ENCODE data around the gene GABBR2. TPM values are rescaled to one million over a fixed set of nuclear protein-coding genes. Genes with fewer than 3 reads are reported as not detected.

GABBR2 gene
- polyA plus RNA-seq, 1 of the 3 experiments (the other 2 are of a cell fraction) = not detected

DNA sequence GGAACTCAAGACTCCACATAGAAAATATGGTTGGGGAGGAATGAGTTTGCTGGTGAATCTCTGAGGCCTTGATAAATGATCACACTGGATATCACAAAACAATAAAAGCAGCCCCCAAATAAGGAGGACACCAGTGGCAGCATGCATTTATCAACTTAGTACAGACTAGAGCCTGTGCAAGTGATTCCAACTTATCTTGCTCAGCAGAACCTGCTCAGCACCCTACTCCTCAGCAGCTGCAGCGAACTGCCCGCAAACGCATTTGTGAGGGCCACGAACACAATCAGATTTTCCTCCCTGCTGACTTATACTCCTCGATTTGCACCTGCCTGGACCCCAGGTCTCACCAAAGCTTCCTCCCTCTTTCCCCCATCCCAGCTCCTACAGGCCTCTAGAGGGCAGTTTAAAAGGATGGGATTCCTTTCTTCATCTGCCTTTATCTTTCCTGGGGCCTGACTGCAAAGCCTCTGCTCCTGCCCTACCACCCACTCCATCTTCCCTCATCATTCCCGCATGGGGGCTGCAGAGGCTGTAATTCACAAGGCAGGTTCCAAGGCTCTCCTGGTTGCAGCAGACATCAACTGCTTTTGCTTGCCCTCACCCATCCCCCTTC is 46.4 kb upstream of the GABBR2 start:
- no peak for DNase-seq
- H3F3A ChIP-seq (replicated peaks; ENCODE audit: insufficient read depth) = no peaks in the 10 kb centered on the region
- H3K27ac ChIP-seq (ENCODE audit: low read depth in 2 of 2, low read length in 1 of 2) = no peak overlapping the region
- no peaks in the 10 kb centered on the region for H4K20me1 ChIP-seq (ENCODE audit: insufficient read depth)
- no peaks in the 10 kb centered on the region for H3K4me1 ChIP-seq (ENCODE audit: control insufficient read depth in 1 of 2, insufficient read depth in 2 of 2, low read depth in 1 of 2, low read length in 1 of 2)
- no peak overlapping the region for H3K4me2 ChIP-seq
- H3K79me2 ChIP-seq (ENCODE audit: insufficient read depth) = no peaks in the 10 kb centered on the region
- 97% methylated on average over 6 of the region's 6 CpGs for WGBS (ENCODE audit: low lambda C conversion rate)
- H3K9me3 ChIP-seq = no peaks in the 10 kb centered on the region; the same call in 1 of the 2 replicates
- H3K27me3 ChIP-seq (ENCODE audit: insufficient read depth) = no peaks in the 10 kb centered on the region
- TF ChIP-seq SIN3A (IDR thresholded peaks at IDR 0.05; ENCODE audit: borderline replicate concordance, low read depth, low read length) (no peak), RAD21 (IDR thresholded peaks at IDR 0.05; ENCODE audit: low read length) (no peak), PBX3 (IDR thresholded peaks at IDR 0.05) (no peak), FOXJ3 (CRISPR knock-in tag; IDR thresholded peaks at IDR 0.05) (no peak), ELF1 (IDR thresholded peaks at IDR 0.05) (no peak), TAF1 (IDR thresholded peaks at IDR 0.05; ENCODE audit: borderline replicate concordance, low read depth, low read length) (no peak)
- TF ChIP-seq, protein P1, sequence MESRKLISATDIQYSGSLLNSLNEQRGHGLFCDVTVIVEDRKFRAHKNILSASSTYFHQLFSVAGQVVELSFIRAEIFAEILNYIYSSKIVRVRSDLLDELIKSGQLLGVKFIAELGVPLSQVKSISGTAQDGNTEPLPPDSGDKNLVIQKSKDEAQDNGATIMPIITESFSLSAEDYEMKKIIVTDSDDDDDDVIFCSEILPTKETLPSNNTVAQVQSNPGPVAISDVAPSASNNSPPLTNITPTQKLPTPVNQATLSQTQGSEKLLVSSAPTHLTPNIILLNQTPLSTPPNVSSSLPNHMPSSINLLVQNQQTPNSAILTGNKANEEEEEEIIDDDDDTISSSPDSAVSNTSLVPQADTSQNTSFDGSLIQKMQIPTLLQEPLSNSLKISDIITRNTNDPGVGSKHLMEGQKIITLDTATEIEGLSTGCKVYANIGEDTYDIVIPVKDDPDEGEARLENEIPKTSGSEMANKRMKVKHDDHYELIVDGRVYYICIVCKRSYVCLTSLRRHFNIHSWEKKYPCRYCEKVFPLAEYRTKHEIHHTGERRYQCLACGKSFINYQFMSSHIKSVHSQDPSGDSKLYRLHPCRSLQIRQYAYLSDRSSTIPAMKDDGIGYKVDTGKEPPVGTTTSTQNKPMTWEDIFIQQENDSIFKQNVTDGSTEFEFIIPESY (IDR thresholded peaks at IDR 0.05; ENCODE audit: borderline replicate concordance, low read depth) = no peak
- no peak overlapping the region for H3K9ac ChIP-seq
- ChIA-PET POLR2A (no interaction called here), CTCF (interaction anchor here (0.9 to 5.7 kb wide), 2 partner anchors 20 to 112 kb away, joined by 3 to 27 read pairs; no protein-coding TSS in a partner anchor)
- H2AFZ ChIP-seq (ENCODE audit: low read depth) = no peak overlapping the region
- no peak overlapping the region for H3K4me3 ChIP-seq (ENCODE audit: low read depth in 2 of 2, low read length in 1 of 2)
- no peaks in the 10 kb centered on the region for H3K9me2 ChIP-seq
- H3K36me3 ChIP-seq (replicated peaks in 1 of 2; ENCODE audit: control insufficient read depth in 1 of 2, insufficient read depth in 2 of 2, low read length in 1 of 2) = peaks cover 32 to 37% of the 10 kb centered on the region in 2 experiments

DNA sequence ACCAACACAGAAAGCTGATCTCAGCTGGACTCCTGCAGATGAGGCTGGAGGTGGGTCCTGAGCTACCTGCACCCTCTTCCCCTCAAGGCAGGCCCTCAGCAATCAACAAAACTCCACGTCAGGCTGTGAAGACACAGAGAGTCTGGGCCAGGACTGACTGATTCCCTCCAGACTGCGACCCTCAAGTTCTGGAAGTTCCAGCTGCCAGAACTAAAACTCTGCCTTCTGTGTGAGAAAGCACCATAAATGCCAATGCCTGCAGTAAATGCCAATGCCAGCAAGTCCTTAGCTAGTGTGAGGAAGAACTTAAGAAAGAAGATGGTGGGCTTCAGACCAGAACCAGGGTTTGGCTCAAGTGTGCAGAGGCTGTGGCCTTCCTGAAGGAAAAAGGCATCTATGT is 42.5 kb upstream of the GABBR2 start:
- Histone ChIP-seq H4K20me1 (ENCODE audit: insufficient read depth) (no peaks in the 10 kb centered on the region), H3K4me3 (ENCODE audit: low read depth in 2 of 2, low read length in 1 of 2) (no peak overlapping the region), H3K27me3 (ENCODE audit: insufficient read depth) (no peaks in the 10 kb centered on the region), H3K9me2 (no peaks in the 10 kb centered on the region), H3K9me3 (no peaks in the 10 kb centered on the region), H3F3A (replicated peaks; ENCODE audit: insufficient read depth) (no peaks in the 10 kb centered on the region), H3K4me2 (no peak overlapping the region), H2AFZ (ENCODE audit: low read depth) (no peak overlapping the region), H3K36me3 (replicated peaks in 1 of 2; ENCODE audit: control insufficient read depth in 1 of 2, insufficient read depth in 2 of 2, low read length in 1 of 2) (peaks cover 24 to 37% of the 10 kb centered on the region in 2 experiments), H3K9ac (no peak overlapping the region), H3K79me2 (ENCODE audit: insufficient read depth) (no peaks in the 10 kb centered on the region), H3K4me1 (ENCODE audit: control insufficient read depth in 1 of 2, insufficient read depth in 2 of 2, low read depth in 1 of 2, low read length in 1 of 2) (no peaks in the 10 kb centered on the region), H3K27ac (ENCODE audit: low read depth in 2 of 2, low read length in 1 of 2) (no peak overlapping the region)
- DNase-seq = no peak
- ChIA-PET POLR2A (no interaction called here), CTCF (interaction anchor here (0.7 to 5.7 kb wide), 2 partner anchors 19 to 24 kb away, joined by 3 to 27 read pairs; no protein-coding TSS in a partner anchor)
- WGBS (ENCODE audit: low lambda C conversion rate) = 85% methylated on average over 2 of the region's 2 CpGs
- TF ChIP-seq EP300 (IDR thresholded peaks at IDR 0.05; ENCODE audit: borderline replicate concordance in 1 of 2, low read depth in 1 of 2, low read length in 1 of 2) (no peak), CTCF (IDR thresholded peaks at IDR 0.05) (no peak), FOXM1 (IDR thresholded peaks at IDR 0.05; ENCODE audit: low read depth) (no peak), SMC3 (IDR thresholded peaks at IDR 0.05; ENCODE audit: low read depth, low read length) (no peak), POLR2AphosphoS5 (IDR thresholded peaks at IDR 0.05; ENCODE audit: low read depth, low read length) (no peak), FOXJ3 (CRISPR knock-in tag; IDR thresholded peaks at IDR 0.05) (no peak), TAF1 (IDR thresholded peaks at IDR 0.05; ENCODE audit: borderline replicate concordance, low read depth, low read length) (no peak)
